Kidney (tissue), 14 donors: ENCODE data around the gene PLEKHA6. TPM values are rescaled to one million over a fixed set of nuclear protein-coding genes. Genes with fewer than 3 reads are reported as not detected.
"Not testable (repeated sequence)": the region's sequence is repeated elsewhere in the genome, so short reads cannot be mapped to it uniquely, and the experiment has no call there.

Experiments used
- DNase-seq, 5 donors: peaks; one replicate each; pipeline ENCODE4 v3.0.0-alpha.2; 2013 to 2020
- FAIRE-seq: peaks from 2 replicates; lab custom pipeline; 2012; peaks lifted over from hg19 to GRCh38; lab: Jason Lieb, UNC
- H3K27ac ChIP-seq, 2 donors: one replicate each; pipeline ENCODE4 v1.7.0; 2013; ENCODE audit warnings: low read depth in 2 of 2, low read length in 2 of 2, inconsistent platforms in 1 of 2
- H3K27me3 ChIP-seq: one replicate; pipeline ENCODE4 v1.7.1; 2013; ENCODE audit warnings: low read length, inconsistent platforms; ENCODE audit not compliant: control insufficient read depth, insufficient read depth
- H3K36me3 ChIP-seq, 3 donors: one replicate each; pipeline versions ENCODE4 v1.7.0 to v1.7.1; 2013; ENCODE audit warnings: low read length in 3 of 3, control low read depth in 1 of 3, inconsistent platforms in 1 of 3; ENCODE audit not compliant: insufficient read depth in 3 of 3, control insufficient read depth in 2 of 3
- H3K4me1 ChIP-seq, 3 donors: one replicate each; pipeline versions ENCODE4 v1.7.0 to v1.7.1; 2013; ENCODE audit warnings: low read length in 3 of 3, inconsistent platforms in 1 of 3, low read depth in 1 of 3; ENCODE audit not compliant: control insufficient read depth in 2 of 3, insufficient read depth in 2 of 3
- H3K4me3 ChIP-seq, 3 donors: one replicate each; pipeline versions ENCODE4 v1.7.0 to v1.8.1; 2013; ENCODE audit warnings: low read length in 3 of 3, control low read depth in 1 of 3, inconsistent platforms in 1 of 3
- H3K9ac ChIP-seq, 3 donors: one replicate each; pipeline versions ENCODE4 v1.7.0 to v1.7.1; 2013; ENCODE audit warnings: low read length in 3 of 3, control low read depth in 1 of 3, inconsistent platforms in 1 of 3
- H3K9me3 ChIP-seq, 3 donors: one replicate each; pipeline versions ENCODE4 v1.7.0 to v1.7.1; 2013; ENCODE audit warnings: low read length in 3 of 3, control low read depth in 1 of 3, inconsistent platforms in 1 of 3; ENCODE audit not compliant: control insufficient read depth in 2 of 3, insufficient read depth in 1 of 3
- CTCF ChIP-seq: IDR thresholded peaks from 3 replicates; pipeline ENCODE4 v1.5.1; 2012; ENCODE audit warnings: mild to moderate bottlenecking, moderate library complexity, borderline replicate concordance; ENCODE audit not compliant: insufficient read depth; ENCODE audit errors: extremely low read depth
- intact Hi-C: fragments of 100-400 bp; cut with DNase I; formaldehyde crosslinking; loops from one replicate; pipeline ENCODE4 v1.11.1; 2022
- polyA plus RNA-seq: library from polyadenylated mRNA; stranded (reverse); fragments of 350-450 nt; fragmentation: Illumina TruSeq; extraction: RNeasy Lipid Tissue Mini Kit (QIAGEN cat#74804); gene quantifications from one replicate; pipeline ENCODE4 v1.2.3, GENCODE V29; 2014; ENCODE audit warnings: low read depth, low replicate concordance; ENCODE audit not compliant: insufficient read depth
- total RNA-seq: library from RNA; stranded (reverse); fragmentation: NEBNext Ultra II Directional; extraction: Animal tissue kit (Norgen Biotek cat#: 25700); gene quantifications from one replicate; pipeline ENCODE4 v1.2.1, GENCODE V29; 2021
- donor health status: control.
- donor health status: control.
- donor health status: control.
- donor health status: control.
- donor health status: control.
- donor health status: DM: yes; HTN: yes; CAD: no.
- donor health status: Normal renal cell carcinoma (clear cell type).

PLEKHA6 gene
- total and polyA plus RNA-seq, 2 donors from 2014 or later: 17.5 to 65.1 TPM

DNA sequence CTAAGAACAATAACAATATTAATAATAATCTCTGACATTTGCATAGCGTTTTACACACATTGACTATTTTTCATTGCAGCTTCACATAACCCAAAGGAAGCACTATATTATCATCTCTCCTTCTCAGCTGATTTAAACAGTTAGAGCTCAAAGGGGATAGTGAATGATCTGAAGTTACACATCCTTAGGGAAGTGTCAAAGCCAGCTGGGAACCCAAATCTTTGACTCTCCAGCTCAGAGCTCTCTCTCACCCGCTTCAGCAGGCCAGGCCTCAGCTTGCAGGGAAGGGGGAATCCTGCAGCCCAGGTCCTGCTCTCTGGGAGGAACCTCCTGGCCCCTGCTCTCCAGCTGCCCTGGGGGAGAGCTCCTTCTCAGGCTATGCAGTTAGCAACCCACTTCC, 26.3 kb downstream of the PLEKHA6 start:
- H3K4me1 ChIP-seq: peaks cover 15 to 21% (median 19%) of the 10 kb centered on the region in 3 donors
- H3K36me3 ChIP-seq: no peaks in the 10 kb centered on the region
- H3K9ac ChIP-seq: no peak overlapping the region
- no peaks in the 10 kb centered on the region for H3K9me3 ChIP-seq
- no peak overlapping the region for H3K4me3 ChIP-seq
- no peak for FAIRE-seq
- intact Hi-C loops: no loop called here
- TF ChIP-seq CTCF: no peak
- no peak for DNase-seq
- no peak overlapping the region for H3K27ac ChIP-seq
- H3K27me3 ChIP-seq: no peaks in the 10 kb centered on the region

- H3K4me3 ChIP-seq: peak overlapping the region in 1 of 3 donors; percentile 13
- no peaks in the 10 kb centered on the region for H3K27me3 ChIP-seq
- intact Hi-C loops: no loop called here
- no peak overlapping the region for H3K9ac ChIP-seq
- no peak for TF ChIP-seq CTCF
- H3K4me1 ChIP-seq: peaks cover 12 to 21% (median 15%) of the 10 kb centered on the region in 3 donors
- no peak for FAIRE-seq
- peak overlapping the region; percentile 14 to 59 for H3K27ac ChIP-seq
- DNase-seq: no peak
- H3K36me3 ChIP-seq: no peaks in the 10 kb centered on the region
- H3K9me3 ChIP-seq: no peaks in the 10 kb centered on the region
These were observed 27.8 kb downstream of the PLEKHA6 start for GRCh38 chr1:204331847-204332487.

DNA sequence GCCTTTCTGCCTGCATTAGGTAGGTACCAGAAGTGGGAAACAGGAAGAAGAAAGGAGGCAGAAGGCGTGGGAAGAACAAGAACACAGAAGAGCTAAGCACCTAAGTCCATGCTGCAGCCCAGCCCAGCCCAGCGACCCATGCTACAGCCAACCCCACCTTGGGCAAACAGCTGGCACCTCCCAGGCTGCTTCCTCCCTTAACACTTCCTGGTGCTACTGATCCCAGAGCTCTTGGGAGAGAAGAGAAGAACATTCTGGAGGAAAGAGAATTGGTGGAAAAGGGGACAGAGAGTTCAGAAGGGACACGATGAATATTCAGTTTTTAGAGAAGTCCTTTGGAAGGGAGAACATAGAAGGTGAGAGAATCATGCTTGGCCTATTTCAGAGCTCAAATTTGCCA, 28.5 kb downstream of the PLEKHA6 start:
- Histone ChIP-seq H3K4me1 (peaks cover 8 to 19% (median 15%) of the 10 kb centered on the region in 3 donors), H3K9ac (no peak overlapping the region), H3K4me3 (peak overlapping the region in 1 of 3 donors; percentile 13), H3K9me3 (no peaks in the 10 kb centered on the region), H3K27ac (peak overlapping the region; percentile 2 to 3), H3K27me3 (no peaks in the 10 kb centered on the region), H3K36me3 (no peaks in the 10 kb centered on the region)
- TF ChIP-seq CTCF: no peak
- FAIRE-seq (no peak), DNase-seq (no peak)
- intact Hi-C loops: no loop called here

GRCh38 chr1:204327870-204328269, 31.9 kb downstream of the PLEKHA6 start:
- H3K27ac ChIP-seq, H3K9me3 ChIP-seq, H3K4me3 ChIP-seq, DNase-seq, H3K27me3 ChIP-seq, H3K9ac ChIP-seq, intact Hi-C loops, FAIRE-seq, H3K4me1 ChIP-seq, H3K36me3 ChIP-seq: not testable (repeated sequence)
